Sigmoid colon (tissue), 4 donors: ENCODE measurements around the gene SWT1.

Source experiments
- POLR2AphosphoS5 ChIP-seq, 4 donors: sonication (generic); formaldehyde crosslinking; IDR thresholded peaks; one replicate each; pipeline ENCODE4 v1.6.1; 2017; ENCODE audit warnings: antibody characterized with exemption in 4 of 4
- TF ChIP-seq, protein P1 (sequence below), 4 experiments: fragments of 450-650 bp in 3 of 4; fragments of 200-600 bp in 1 of 4; IDR thresholded peaks; one replicate each; pipeline ENCODE4 v1.5.1; 2016 to 2019; ENCODE audit warnings: antibody characterized with exemption in 4 of 4, mild to moderate bottlenecking in 3 of 4, moderate library complexity in 2 of 4

DNA sequence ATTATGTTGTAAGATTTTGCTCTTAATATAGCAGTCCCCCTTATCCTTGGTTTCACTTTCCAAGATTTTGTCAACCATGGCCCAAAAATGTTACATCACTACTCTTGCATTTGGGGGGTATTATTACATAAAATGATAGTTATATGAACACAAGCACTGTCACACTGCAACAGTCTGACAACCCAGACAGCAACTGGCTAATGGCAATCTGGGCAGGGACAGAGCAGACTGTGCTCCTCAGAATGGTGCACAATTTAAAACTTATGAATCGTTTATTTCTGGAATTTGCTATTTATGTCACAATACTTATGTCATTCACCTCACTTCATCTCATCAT, 162.1 kb downstream of the SWT1 start:
- TF ChIP-seq, protein P1, sequence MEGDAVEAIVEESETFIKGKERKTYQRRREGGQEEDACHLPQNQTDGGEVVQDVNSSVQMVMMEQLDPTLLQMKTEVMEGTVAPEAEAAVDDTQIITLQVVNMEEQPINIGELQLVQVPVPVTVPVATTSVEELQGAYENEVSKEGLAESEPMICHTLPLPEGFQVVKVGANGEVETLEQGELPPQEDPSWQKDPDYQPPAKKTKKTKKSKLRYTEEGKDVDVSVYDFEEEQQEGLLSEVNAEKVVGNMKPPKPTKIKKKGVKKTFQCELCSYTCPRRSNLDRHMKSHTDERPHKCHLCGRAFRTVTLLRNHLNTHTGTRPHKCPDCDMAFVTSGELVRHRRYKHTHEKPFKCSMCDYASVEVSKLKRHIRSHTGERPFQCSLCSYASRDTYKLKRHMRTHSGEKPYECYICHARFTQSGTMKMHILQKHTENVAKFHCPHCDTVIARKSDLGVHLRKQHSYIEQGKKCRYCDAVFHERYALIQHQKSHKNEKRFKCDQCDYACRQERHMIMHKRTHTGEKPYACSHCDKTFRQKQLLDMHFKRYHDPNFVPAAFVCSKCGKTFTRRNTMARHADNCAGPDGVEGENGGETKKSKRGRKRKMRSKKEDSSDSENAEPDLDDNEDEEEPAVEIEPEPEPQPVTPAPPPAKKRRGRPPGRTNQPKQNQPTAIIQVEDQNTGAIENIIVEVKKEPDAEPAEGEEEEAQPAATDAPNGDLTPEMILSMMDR (IDR thresholded peaks at IDR 0.05) = no peak
- no peak for TF ChIP-seq POLR2AphosphoS5 (IDR thresholded peaks at IDR 0.05)
